GM18520 (cell line): ENCODE measurements around the gene PPP4R4.
"Not testable (repeated sequence)": the region's sequence is repeated elsewhere in the genome, so short reads cannot be mapped to it uniquely, and the experiment has no call there.

ENCODE experiments used
- ATAC-seq: cut with Tn5 transposase; IDR thresholded peaks from one replicate; pipeline ENCODE4 v1.9.1; 2021; ENCODE audit not compliant: unreplicated experiment

Gene PPP4R4

DNA sequence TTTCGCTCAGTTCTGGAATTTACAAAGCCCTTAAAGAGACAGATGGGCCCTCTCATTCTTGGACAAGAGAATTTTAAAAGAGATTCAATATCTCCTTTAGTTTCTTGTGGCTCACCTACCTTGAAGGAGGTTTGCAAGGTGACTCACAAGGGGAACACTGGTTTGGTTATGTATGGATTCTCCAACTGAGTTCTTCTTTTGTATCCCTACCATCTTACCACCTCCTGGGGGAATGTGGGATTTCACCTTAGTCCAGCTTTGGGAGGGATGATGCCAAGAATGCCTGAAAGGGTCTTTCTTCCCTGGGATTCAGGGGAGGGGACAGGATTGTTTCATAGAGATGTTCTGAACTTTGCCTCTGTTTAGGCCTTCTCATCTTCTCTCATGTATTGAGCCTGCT lies 3.7 kb downstream of the PPP4R4 start:
- no peak for ATAC-seq

DNA sequence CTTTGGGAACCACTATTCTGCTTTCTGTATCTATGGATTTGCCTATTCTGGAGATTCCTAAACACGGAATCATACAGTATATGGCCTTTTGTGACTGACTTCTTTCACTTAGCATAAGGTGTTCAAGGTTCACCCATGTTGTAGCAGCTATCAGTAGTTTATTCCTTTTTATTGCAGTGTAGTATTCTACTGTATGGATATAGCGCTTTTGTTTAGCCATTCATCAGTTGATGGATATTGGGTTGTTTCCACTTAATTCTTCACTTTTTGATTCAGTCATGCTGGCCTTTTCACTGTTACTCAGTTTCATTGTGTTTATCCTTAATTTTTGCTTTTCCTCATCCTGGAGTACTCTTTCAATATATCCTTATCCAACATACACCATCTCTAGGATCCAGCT lies 5.1 kb downstream of the PPP4R4 start:
- no peak for ATAC-seq

DNA sequence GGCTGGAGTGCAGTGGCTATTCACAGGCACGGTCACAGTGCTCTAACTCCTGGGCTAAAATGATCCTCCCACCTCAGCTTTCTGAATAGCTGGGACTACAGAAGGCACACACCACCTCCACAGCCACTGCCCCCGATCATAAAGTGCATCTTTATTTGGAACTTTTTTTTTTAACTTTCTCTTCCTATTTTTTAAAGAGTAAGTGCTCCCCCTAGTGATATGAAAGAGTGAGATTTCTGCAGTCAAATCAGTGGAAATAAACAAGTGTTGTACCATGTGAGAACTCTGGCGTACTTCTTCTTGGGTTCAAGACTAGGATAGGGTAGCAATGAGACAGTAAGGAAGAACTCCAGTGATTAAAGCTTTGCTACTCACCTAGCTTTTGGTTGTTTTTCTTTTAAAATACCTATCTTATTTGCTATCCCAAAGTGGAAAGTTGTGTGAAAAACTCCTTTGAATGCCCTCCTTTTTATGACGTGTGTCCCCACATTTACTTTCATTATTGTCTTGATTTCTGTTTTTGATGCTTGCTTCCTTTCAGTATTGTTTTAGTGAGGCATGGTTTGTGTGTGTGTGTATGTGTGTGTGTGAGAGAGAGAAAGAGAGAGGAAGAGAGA lies 6.6 kb downstream of the PPP4R4 start:
- peak; percentile 47 for ATAC-seq

DNA sequence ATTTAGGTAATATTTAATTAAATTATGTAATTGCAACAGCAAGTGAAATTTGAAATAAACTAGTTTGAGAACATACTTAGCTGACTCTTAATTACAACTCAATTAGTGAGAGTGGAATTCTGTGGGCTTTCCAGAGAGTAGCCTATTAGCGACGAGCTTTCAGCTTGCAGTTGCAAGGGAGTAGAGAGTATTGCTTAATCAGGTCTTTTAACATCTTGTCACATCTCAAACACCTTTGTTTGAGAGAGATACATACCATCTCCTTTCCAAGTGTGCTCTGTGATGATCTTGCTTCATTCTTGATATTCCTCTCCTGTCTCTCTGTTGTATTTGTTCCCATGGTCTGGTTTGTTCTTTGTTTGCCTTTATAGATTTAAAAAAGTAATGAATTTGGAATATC lies 7.7 kb downstream of the PPP4R4 start:
- no peak for ATAC-seq

DNA sequence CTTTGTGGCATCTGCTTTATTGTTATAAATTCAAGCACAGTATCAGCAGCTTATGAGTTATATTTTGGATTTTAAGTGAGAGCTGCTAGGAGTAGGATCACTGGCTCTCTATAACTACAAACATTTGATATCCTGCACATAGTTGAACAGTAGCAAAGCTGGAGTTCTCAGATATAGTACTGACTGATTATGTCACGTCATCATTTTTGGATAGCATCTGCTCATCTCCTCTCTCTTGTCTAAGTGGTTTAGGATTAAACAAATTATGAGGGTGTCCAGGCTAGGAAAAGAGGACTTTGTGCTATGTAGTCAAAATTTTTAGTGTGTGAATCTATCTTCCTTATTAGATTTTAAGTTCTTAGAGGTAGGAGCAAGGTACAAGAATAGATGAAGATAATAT lies 18.4 kb downstream of the PPP4R4 start:
- no peak for ATAC-seq

DNA sequence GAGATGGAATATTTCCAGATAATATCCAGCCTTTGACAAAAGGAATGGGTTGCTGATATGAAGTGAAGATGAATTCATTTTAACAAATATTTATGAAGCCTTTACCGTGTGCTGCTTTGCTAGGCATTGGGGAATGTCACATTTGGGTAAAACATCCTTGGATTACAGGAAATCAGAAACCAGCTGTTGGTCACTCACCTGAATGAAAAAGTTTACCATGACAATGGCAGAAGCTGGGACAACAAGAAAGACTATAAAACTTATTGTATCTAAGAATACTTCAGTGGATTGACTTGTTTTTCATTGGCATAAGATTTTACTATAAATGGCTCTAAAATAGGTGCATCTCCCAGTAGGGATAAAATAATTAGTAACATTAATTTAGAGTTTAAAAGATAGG lies 19.7 kb downstream of the PPP4R4 start:
- no peak for ATAC-seq

DNA sequence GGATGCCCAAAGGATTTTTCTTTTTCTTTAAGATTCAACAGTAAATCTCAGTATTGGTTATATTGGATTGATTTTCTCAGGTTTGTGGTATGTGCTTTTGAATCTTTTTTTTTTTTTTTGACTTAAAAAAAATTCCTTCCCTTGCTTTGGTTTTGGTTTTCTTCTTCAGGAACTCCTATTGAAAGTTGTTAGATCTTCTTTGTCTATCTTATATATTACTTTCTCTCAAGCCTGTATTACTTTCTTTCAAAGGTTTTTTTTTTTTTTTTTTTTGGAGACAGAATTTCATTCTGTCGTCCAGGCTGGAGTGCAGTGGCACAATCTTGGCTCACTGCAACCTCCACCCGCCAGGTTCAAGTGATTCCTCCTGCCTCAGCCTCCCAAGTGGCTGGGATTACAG lies 21.9 kb downstream of the PPP4R4 start:
- no peak for ATAC-seq

DNA sequence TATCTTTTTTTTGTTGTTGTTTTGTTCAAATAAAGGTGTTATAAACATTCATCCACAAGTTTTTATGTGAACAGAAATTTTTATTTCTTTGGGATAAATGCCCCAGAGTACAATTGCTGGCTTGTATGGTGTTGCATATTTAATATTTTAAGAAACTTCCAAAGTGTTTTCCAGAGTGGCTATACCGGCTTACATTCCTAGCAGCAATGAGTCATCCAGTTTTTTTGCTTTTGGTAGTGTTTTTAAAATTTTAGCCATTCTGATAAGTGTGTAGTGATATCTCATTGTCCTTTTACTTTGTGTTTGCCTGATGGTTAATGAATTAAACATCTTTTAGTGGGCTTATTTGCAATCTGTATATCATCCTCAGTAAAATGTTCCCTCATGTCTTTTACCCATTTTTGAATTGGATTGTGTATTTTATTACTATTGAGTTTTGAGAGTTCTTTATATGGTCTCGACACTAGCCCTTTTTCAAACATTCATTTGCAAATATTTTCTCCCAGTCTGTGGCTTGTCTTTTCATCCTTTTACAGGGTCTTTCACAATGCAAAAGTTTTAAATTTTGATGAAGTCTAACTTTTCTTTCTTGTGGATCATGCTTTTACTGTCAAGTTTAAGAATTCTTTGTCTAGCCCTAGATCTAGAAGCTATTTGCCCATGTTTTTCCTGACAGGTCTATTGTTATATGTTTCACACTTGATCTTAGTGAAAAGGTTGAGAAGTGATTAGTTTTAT lies 29.5 kb downstream of the PPP4R4 start:
- ATAC-seq: no peak

DNA sequence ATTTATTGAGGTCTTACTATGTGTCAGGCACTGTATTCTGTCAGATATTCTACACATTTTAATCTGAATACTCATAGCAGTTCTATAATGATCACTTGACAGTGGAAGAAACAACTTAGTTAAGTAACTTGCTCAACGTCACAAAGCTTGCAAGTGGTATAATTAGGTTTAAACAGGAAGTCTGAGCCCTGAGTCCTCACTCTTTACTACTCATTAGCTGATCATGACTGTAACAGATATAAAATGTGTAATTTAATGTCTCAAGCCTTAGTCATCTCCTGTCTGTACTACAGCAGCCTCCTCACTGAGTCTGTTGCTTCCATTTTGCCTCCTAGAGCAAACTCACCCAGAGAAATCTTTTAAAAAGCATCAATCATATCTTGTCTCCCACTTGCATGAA lies 38.9 kb downstream of the PPP4R4 start:
- no peak for ATAC-seq

DNA sequence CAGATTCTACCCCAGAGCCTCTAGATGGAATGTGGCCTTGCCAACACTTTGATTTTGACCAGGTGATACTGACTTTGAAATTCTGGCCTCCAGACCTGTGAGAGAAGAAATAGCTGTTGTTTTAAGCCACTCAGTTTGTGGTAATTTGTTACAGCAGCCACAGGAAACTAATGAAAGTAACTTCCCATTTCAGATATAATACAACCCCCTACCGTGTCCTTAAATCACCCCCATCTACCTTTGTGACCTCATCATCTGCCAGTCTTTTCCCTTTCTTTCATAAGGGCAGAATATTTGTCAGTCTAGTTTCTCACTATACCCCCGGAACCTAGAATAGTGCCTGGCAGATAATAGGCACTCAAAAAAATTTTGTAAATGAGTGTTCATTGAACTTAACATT lies 39.6 kb downstream of the PPP4R4 start:
- ATAC-seq: no peak

DNA sequence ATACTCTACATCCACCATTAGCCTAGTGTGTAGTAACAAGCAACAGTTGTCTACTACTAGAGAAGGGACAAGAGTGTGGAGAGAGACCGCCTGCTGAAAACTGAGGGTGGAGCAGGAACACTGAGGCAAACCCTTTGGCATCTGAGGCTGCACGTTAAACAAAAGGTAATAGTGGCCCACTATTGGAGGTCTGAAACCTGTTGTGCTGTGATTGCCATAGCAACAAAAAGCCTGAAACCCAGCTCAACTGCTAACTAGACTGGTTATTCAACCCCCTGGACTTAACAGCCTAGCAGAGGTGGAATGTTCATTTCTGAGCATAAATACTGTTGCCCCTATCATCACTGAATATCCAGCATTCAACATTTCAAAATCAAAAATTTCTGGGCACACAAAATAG lies 43.0 kb downstream of the PPP4R4 start:
- ATAC-seq: no peak

DNA sequence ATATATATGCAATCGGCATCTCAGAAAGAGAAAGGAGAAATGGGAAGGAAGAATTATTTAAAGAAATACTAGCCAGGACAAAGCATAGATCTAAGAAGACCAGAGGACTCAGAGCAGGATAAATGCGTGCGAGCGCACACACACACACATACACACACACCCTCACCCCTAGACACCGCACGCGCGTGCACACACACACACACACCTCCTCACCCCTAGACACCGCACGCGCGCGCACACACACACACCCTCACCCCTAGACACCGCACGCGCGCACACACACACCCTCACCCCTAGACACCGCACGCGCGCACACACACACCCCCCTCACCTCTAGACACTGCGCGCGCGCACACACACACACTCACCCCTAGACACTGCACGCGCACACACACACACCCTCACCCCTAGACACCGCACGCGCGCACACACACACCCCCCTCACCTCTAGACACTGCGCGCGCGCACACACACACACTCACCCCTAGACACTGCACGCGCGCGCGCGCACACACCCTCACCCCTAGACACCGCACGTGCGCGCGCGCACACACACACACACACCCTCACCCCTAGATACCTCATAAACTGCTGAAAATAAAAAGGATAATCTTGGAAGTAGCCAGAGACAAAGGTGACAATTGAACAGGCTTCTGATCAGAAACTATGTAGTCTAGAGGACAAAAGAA lies 44.2 kb downstream of the PPP4R4 start:
- ATAC-seq: not testable (repeated sequence)

DNA sequence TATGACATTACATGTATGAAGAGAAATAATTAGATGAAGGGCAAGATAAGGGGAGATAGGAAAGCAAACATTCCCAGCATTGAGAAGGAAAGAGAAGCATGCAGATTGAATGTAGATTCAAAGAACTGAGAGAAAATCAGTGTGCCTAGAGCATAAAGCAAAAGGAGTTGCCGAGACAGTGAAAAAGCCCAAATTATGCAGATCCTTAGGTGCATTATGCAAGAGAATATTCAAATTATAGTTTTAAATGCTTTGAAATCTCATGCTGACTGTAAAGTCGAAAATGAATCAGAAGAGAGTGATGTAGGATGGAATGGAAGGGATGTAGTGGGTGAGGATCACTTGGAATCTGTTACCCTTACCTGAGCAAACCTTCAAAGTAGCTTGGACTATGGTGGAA lies 49.9 kb downstream of the PPP4R4 start:
- ATAC-seq: no peak

DNA sequence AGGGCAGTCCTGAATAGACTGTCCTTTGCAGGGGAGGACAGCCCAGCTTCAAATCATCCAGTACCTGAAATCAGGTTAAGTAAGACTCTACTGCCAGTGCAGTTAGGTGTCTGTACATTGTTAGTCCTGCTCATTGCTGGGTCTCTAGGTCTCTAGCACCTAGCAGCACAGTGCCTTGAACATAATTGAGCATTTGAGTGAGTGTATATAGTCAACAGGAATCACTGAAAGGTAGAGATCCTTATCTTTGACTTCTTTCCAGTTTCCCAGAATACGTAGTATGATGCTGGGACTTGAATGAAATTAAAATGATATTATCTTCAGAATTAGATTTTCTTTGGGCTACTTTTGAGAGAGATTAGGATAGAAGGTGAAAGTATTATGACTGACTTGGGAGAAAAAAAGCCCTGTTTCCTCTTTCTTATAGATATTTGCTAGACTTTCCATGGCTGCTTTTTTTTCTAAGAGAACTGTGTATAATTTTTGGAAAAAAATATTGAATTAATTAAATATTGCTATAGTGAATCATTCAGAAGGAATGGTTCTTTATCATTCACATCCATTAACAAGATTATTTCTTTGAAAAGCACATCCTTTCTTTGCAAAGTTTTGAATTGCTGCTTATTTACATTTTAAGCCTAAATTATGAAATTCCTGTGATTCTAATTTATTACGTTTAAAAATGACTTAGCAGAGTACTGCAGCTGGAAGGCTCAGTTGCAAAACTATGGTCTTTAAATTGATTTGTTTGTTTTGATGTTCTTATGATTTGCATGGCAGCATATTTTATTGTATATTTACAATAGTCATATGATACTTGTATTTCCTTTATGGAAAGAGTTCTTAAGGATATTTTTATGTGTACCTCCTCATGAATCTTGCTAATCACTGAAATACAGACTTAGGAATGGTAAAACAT lies 51.6 kb downstream of the PPP4R4 start:
- ATAC-seq: no peak

DNA sequence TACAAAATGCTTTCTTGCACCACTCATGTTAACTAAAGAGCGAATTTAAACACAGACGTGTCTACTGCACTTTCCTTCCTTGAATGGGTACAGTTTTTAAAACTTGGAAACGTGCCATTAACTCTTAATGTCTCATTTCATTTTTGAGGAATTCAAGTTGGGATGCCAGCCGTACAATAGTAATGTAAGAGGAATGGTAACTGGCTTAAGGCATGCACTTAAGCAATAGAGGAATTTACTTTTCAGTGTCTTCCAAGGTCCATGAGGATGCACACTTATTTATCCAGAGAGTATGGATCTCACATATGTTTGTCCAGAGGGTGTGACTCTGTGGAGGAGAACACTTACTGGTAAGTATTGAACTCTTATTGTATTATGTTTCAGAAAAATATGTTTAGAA lies 52.9 kb downstream of the PPP4R4 start:
- ATAC-seq: no peak

DNA sequence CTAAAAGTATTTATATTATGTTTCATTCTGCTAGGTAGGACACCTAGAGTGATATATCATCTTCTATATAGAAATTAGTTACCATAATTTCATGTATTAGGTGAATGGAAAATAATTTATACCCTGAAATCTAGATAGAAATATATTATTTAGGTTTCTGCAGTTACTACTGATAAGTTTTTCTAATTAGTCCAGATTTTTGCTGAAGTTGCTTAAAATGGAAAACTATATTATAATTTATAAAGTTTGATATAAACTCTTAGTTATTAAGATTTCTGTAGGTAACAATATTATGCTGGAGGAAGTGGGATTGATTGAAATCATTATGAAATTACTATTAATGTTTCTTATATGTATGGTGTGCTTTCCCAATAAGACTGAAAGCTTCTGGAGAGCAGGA lies 62.9 kb downstream of the PPP4R4 start:
- ATAC-seq: no peak

DNA sequence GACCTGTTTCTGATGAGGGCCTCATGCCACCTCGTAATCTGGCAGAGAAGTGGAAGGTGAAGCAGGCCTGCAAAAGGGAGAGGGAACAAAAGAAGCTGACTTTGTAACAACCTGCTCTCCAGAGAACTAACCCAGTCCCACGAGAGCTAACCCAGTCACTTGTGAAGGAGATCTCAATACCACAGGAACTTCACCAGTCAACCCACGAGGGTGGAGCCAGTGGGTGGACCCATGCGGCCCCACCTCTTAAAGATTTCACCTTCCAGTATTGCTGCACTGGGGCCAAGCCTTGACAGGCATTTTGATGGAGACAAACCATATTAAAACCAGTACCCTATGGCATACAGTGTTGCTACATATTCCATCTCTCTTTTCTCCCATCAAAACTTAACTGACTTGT lies 63.9 kb downstream of the PPP4R4 start:
- ATAC-seq: no peak

DNA sequence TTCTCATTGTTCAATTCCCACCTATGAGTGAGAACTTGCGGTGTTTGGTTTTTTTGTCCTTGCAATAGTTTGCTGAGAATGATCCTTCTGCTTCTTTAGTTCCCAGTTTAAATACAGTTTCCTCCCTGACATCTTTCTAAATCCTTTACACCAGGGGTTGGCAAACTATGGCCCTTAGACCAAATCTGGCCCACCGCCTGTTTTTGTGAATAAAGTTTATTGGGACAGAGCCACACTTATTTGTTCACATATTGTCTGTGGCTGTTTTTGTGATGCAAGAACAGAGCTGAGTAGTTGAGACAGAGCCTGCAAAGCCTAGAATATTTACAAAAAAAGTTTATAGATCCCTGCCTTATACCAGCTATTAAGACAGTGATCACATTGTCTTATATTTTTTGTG lies 65.3 kb downstream of the PPP4R4 start:
- no peak for ATAC-seq

DNA sequence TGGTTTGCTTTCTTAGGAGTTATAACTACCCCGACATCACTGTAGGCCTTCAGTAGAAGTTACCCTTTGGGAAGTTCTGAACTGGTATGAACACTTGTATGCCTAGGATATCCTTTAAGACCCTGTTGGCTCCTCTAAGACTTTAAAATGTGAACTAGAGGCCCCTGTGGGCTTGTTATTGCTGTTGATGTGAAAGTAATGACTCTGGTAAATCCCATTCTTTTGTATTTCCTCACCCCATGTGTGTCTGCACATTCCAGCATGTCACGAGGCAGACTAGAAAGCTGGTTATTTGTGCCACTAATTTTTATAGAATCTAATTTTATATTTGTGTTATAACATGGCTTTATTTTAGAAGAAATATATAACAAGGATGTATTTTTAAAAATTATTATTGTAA lies 70.1 kb downstream of the PPP4R4 start:
- ATAC-seq: no peak

DNA sequence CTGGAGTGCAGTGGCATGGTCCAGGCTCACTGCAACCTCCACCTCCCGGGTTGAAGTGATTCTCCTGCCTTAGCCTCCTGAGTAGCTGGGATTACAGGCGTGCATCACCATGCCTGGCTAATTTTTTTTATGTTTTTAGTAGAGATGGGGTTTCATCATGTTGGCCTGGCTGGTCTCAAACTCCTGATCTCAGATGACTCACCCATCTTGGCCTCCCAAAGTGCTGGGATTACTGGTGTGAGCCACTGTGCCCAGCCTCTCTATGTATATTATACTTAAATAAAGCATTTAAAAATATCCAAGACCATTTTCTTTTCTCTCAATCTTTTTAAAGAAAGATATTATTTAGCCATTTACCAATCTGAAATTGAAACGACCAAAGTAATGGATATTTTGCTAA lies 90.1 kb downstream of the PPP4R4 start:
- not testable (repeated sequence) for ATAC-seq

DNA sequence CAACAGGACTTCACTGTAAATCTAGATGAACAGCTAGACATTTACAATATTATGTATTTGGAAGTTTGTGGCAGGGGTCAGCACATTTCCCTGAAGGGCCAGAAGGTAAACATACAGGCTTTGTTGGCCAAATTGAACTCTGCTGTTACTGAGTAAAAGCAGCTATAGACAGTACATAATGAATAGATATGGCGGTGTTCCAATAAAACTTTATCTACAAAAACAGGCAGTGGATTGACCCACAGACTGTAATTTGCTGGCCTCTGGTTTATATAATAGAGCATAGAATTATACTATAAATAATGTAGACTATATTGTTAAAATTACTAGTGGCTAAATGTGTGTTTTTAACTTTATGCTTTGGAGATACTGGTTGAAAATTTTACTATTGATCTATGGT lies 93.2 kb downstream of the PPP4R4 start:
- no peak for ATAC-seq
